H1 (cell line): ENCODE measurements around the gene DES. TPM values are rescaled to one million over a fixed set of nuclear protein-coding genes. Genes with fewer than 3 reads are reported as not detected.

Experiments used
- CTCF ChIA-PET: fragments of 300-600 bp; sonication (Branson Sonifier 250); formaldehyde crosslinking; loops from one replicate; lab custom pipeline; 2021; ENCODE audit not compliant: partially characterized antibody; lab: Charles Lee
- POLR2A ChIA-PET: fragments of 300-600 bp; sonication (Branson Sonifier 250); formaldehyde crosslinking; loops from one replicate; lab custom pipeline; 2021; ENCODE audit warnings: inconsistent platforms; ENCODE audit not compliant: partially characterized antibody; lab: Charles Lee
- DNase-seq, 2 experiments: peaks; one replicate each; pipeline versions ENCODE4 v3.0.0 to v3.0.0-alpha.2; 2010 to 2022; ENCODE audit warnings: low spot score in 2 of 2, low read depth in 1 of 2, mixed read lengths in 1 of 2
- FAIRE-seq: peaks from 2 replicates; lab custom pipeline; 2011; peaks lifted over from hg19 to GRCh38; lab: Jason Lieb, UNC
- H2AFZ ChIP-seq: 2 replicates; pipeline ENCODE4 v1.8.1; 2012; ENCODE audit warnings: low read length, inconsistent platforms
- H2AK5ac ChIP-seq: 2 replicates; pipeline ENCODE4 v1.6.1; 2013; ENCODE audit warnings: low read depth, low read length
- H2BK120ac ChIP-seq: replicated peaks from 2 replicates; pipeline ENCODE3; 2013; ENCODE audit warnings: low read depth, low read length, inconsistent platforms
- H2BK12ac ChIP-seq: 2 replicates; pipeline ENCODE4 v1.6.1; 2013; ENCODE audit warnings: low read depth, low read length
- H2BK15ac ChIP-seq: 2 replicates; pipeline ENCODE4 v1.6.1; 2013; ENCODE audit warnings: low read length
- H2BK20ac ChIP-seq: 2 replicates; pipeline ENCODE4 v1.6.1; 2013; ENCODE audit warnings: low read length
- H2BK5ac ChIP-seq: 2 replicates; pipeline ENCODE4 v1.6.1; 2013; ENCODE audit warnings: low read depth, low read length
- H3K14ac ChIP-seq: 2 replicates; pipeline ENCODE4 v1.6.1; 2013; ENCODE audit warnings: inconsistent platforms; ENCODE audit not compliant: insufficient read length
- H3K18ac ChIP-seq: 2 replicates; pipeline ENCODE4 v1.6.1; 2013; ENCODE audit warnings: low read length; ENCODE audit errors: extremely low read depth
- H3K23ac ChIP-seq: 2 replicates; pipeline ENCODE4 v1.6.1; 2013; ENCODE audit warnings: inconsistent platforms; ENCODE audit not compliant: insufficient read length
- H3K23me2 ChIP-seq: 2 replicates; pipeline ENCODE4 v1.6.1; 2013; ENCODE audit warnings: low read depth, low read length
- H3K27ac ChIP-seq: 2 replicates; pipeline ENCODE4 v1.6.1; 2011; ENCODE audit warnings: low read depth, low read length, inconsistent platforms
- H3K27me3 ChIP-seq, 4 experiments: replicated peaks in 1 of 4; 1 replicate in 1 of 4; 2 replicates in 3 of 4; pipeline versions ENCODE4 v1.6.1 to v1.8.1; 2011 to 2013; ENCODE audit warnings: low read length in 3 of 4, mild to moderate bottlenecking in 3 of 4, inconsistent platforms in 2 of 4, mixed read lengths in 2 of 4, moderate library complexity in 1 of 4; ENCODE audit not compliant: control insufficient read depth in 3 of 4, insufficient read depth in 3 of 4; ENCODE audit errors: extremely low read depth in 1 of 4
- H3K36me3 ChIP-seq, 4 experiments: 2 replicates each; pipeline versions ENCODE4 v1.6.1 to v1.8.1; 2011 to 2013; ENCODE audit warnings: mild to moderate bottlenecking in 4 of 4, low read length in 3 of 4, moderate library complexity in 2 of 4, control low read depth in 1 of 4, inconsistent platforms in 1 of 4; ENCODE audit not compliant: insufficient read depth in 4 of 4, control insufficient read depth in 2 of 4
- H3K4ac ChIP-seq: replicated peaks from 2 replicates; pipeline ENCODE3; 2013; ENCODE audit warnings: low read length, low read depth, mixed read lengths, inconsistent platforms; ENCODE audit not compliant: insufficient read length
- H3K4me1 ChIP-seq, 4 experiments: replicated peaks in 1 of 4; 1 replicate in 1 of 4; 2 replicates in 3 of 4; pipeline versions ENCODE4 v1.6.1 to v1.8.1; 2011 to 2013; ENCODE audit warnings: low read length in 3 of 4, inconsistent platforms in 2 of 4, mixed read lengths in 1 of 4; ENCODE audit not compliant: insufficient read depth in 4 of 4, control insufficient read depth in 3 of 4
- H3K4me2 ChIP-seq, 2 experiments: 2 replicates each; pipeline versions ENCODE4 v1.6.1 to v1.8.1; 2011 to 2013; ENCODE audit warnings: low read depth in 2 of 2, low read length in 2 of 2, control low read depth in 1 of 2, inconsistent platforms in 1 of 2, mild to moderate bottlenecking in 1 of 2; ENCODE audit not compliant: insufficient read depth in 1 of 2
- H3K4me3 ChIP-seq, 4 experiments: fragments of 200-600, 300-600 bp in 1 of 4; sonication (generic), shearing (Covaris generic), sonication (Bioruptor Twin) in 1 of 4; 2 replicates each; pipeline versions ENCODE4 v1.5.1 to v1.8.1; 2011 to 2016; ENCODE audit warnings: low read length in 4 of 4, low read depth in 3 of 4, control low read depth in 2 of 4, inconsistent platforms in 2 of 4, mild to moderate bottlenecking in 2 of 4, mixed read lengths in 1 of 4, moderate library complexity in 1 of 4; ENCODE audit not compliant: insufficient read depth in 2 of 4; ENCODE audit errors: extremely low read depth in 1 of 4
- H3K56ac ChIP-seq: replicated peaks from 2 replicates; pipeline ENCODE3; 2013; ENCODE audit warnings: low read depth, mild to moderate bottlenecking, mixed read lengths, low read length, inconsistent platforms; ENCODE audit not compliant: insufficient read length
- H3K79me1 ChIP-seq: 2 replicates; pipeline ENCODE4 v1.6.1; 2013; ENCODE audit warnings: low read depth, low read length, control low read depth
- H3K79me2 ChIP-seq, 2 experiments: 2 replicates each; pipeline versions ENCODE4 v1.6.1 to v1.8.1; 2012 to 2013; ENCODE audit warnings: low read length in 2 of 2, mild to moderate bottlenecking in 2 of 2, inconsistent platforms in 1 of 2; ENCODE audit not compliant: insufficient read depth in 2 of 2, control insufficient read depth in 1 of 2
- H3K9ac ChIP-seq, 4 experiments: replicated peaks in 1 of 4; 1 replicate in 1 of 4; 2 replicates in 3 of 4; pipeline versions ENCODE4 v1.6.1 to v1.8.1; 2011 to 2013; ENCODE audit warnings: low read depth in 3 of 4, low read length in 3 of 4, control low read depth in 2 of 4, mild to moderate bottlenecking in 2 of 4, moderate library complexity in 2 of 4, inconsistent platforms in 1 of 4; ENCODE audit errors: extremely low read depth in 1 of 4
- H3K9me3 ChIP-seq, 2 experiments: 2 replicates each; pipeline versions ENCODE4 v1.6.1 to v1.8.1; 2012 to 2013; ENCODE audit warnings: mild to moderate bottlenecking in 2 of 2, moderate library complexity in 2 of 2, control low read depth in 1 of 2, inconsistent platforms in 1 of 2, low read depth in 1 of 2, low read length in 1 of 2, mixed read lengths in 1 of 2; ENCODE audit not compliant: insufficient read depth in 2 of 2
- H4K20me1 ChIP-seq, 2 experiments: replicated peaks in 1 of 2; 2 replicates each; pipeline versions ENCODE3 to v1.8.1; 2011 to 2013; ENCODE audit warnings: inconsistent platforms in 2 of 2, low read length in 2 of 2, mild to moderate bottlenecking in 1 of 2; ENCODE audit not compliant: insufficient read depth in 2 of 2, control insufficient read depth in 1 of 2
- H4K5ac ChIP-seq: 2 replicates; pipeline ENCODE4 v1.6.1; 2013; ENCODE audit warnings: low read length, low read depth, mixed read lengths, inconsistent platforms; ENCODE audit not compliant: insufficient read length
- H4K8ac ChIP-seq: 2 replicates; pipeline ENCODE4 v1.8.0; 2013; ENCODE audit warnings: mild to moderate bottlenecking, moderate library complexity, low read length, inconsistent platforms; ENCODE audit not compliant: insufficient read depth; ENCODE audit errors: extremely low read depth
- H4K91ac ChIP-seq: replicated peaks from 2 replicates; pipeline ENCODE3; 2013; ENCODE audit warnings: low read length, mixed read lengths, inconsistent platforms; ENCODE audit not compliant: insufficient read length
- BRCA1 ChIP-seq: IDR thresholded peaks from 2 replicates; pipeline ENCODE4 v1.6.1; 2012; ENCODE audit warnings: low read depth, low read length, improper control_type of control experiment
- SP4 ChIP-seq: IDR thresholded peaks from 2 replicates; pipeline ENCODE4 v1.6.1; 2012; ENCODE audit warnings: low read length, inconsistent platforms
- ZNF274 ChIP-seq: IDR thresholded peaks from 2 replicates; pipeline ENCODE4 v1.7.0; 2012; ENCODE audit warnings: low read length, borderline replicate concordance; ENCODE audit errors: extremely low read depth
- WGBS, 2 experiments: shearing (Covaris generic) in 1 of 2; methylation state at CpG; one replicate each; pipeline versions ENCODE4 v1.1.6 to v1.1.7; 2013 to 2015; ENCODE audit warnings: low lambda C conversion rate in 2 of 2, mixed read lengths in 2 of 2, inconsistent platforms in 1 of 2, low coverage in 1 of 2, missing lambda C conversion rate in 1 of 2; ENCODE audit not compliant: insufficient replicate concordance in 2 of 2, insufficient coverage in 1 of 2, insufficient read length in 1 of 2; ENCODE audit errors: extremely low coverage in 1 of 2, missing lambda C conversion rate in 1 of 2; 5-methylcytosine and 5-hydroxymethylcytosine counted together
- polyA plus RNA-seq, 7 experiments: library from polyadenylated mRNA; depleted of rRNA in 3 of 7; stranded (reverse) in 5 of 7; unstranded in 2 of 7; fragments of >200 nt in 5 of 7; fragments of 200-250 nt in 2 of 7; gene quantifications; 1 replicate in 5 of 7; 2 replicates in 1 of 7; 4 replicates in 1 of 7; pipeline versions ENCODE4 v1.2.1 to v1.2.3, GENCODE V29; 2011 to 2013; ENCODE audit warnings: missing spikeins in 2 of 7, mixed read lengths in 2 of 7
- total RNA-seq: library from RNA; stranded (reverse); fragmentation: NEBNext Ultra II Directional; extraction: Animal tissue kit (Norgen Biotek cat#: 25700); gene quantifications from 2 replicates; pipeline ENCODE4 v1.2.1, GENCODE V29; 2021

DES gene
- total and polyA plus RNA-seq, 2 of the 8 experiments (the other 6 are each of a cell fraction or from before 2014, with no cell fraction given), result 1.8 to 4.3 TPM

DNA sequence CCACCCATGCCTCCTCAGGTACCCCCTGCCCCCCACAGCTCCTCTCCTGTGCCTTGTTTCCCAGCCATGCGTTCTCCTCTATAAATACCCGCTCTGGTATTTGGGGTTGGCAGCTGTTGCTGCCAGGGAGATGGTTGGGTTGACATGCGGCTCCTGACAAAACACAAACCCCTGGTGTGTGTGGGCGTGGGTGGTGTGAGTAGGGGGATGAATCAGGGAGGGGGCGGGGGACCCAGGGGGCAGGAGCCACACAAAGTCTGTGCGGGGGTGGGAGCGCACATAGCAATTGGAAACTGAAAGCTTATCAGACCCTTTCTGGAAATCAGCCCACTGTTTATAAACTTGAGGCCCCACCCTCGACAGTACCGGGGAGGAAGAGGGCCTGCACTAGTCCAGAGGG is 803 bp upstream of the DES start:
- H2BK20ac ChIP-seq, result no peak overlapping the region
- no peak overlapping the region for H2BK120ac ChIP-seq
- no peak overlapping the region for H3K4me2 ChIP-seq
- DNase-seq, result no peak
- no peak overlapping the region for H2AFZ ChIP-seq
- H4K91ac ChIP-seq, result peak overlapping the region; percentile 38
- FAIRE-seq, result no peak
- no peaks in the 10 kb centered on the region for H3K9me3 ChIP-seq
- H3K36me3 ChIP-seq, result no peaks in the 10 kb centered on the region
- POLR2A ChIA-PET, result interaction anchor here (1.0 to 4.6 kb wide), 3 partner anchors 11 to 40 kb away, joined by 3 to 17 read pairs (median 3); no protein-coding TSS in a partner anchor
- no peak overlapping the region for H4K5ac ChIP-seq
- no peak overlapping the region for H3K9ac ChIP-seq
- H3K79me2 ChIP-seq, result no peaks in the 10 kb centered on the region
- no peak overlapping the region for H3K4ac ChIP-seq
- H3K4me3 ChIP-seq, result no peak overlapping the region
- H3K27ac ChIP-seq, result no peak overlapping the region
- H4K8ac ChIP-seq, result no peak overlapping the region
- no peak overlapping the region for H3K56ac ChIP-seq
- no peak overlapping the region for H3K18ac ChIP-seq
- peaks cover 8 to 26% (median 15%) of the 10 kb centered on the region in 4 experiments for H3K4me1 ChIP-seq
- CTCF ChIA-PET, result interaction anchor here (1.0 to 88.6 kb wide), 7 partner anchors 9 to 72 kb away, joined by 3 to 7248 read pairs (median 8); partner anchors contain the start of genes ASIC4, CHPF, GMPPA and SPEG
- peak overlapping the region; percentile 87; the same call in 1 of the 2 replicates for H2BK12ac ChIP-seq
- no peak overlapping the region for H2AK5ac ChIP-seq
- no peak overlapping the region for H3K23ac ChIP-seq
- H2BK15ac ChIP-seq, result peak overlapping the region; percentile 81; the same call in 1 of the 2 replicates
- H3K27me3 ChIP-seq, result peaks cover 15 to 36% (median 29%) of the 10 kb centered on the region in 4 experiments
- H3K79me1 ChIP-seq, result no peaks in the 10 kb centered on the region
- no peak overlapping the region; the same call in 1 of the 2 replicates for H2BK5ac ChIP-seq
- H3K23me2 ChIP-seq, result peaks cover 2% of the 10 kb centered on the region
- TF ChIP-seq BRCA1 (no peak), SP4 (no peak), ZNF274 (no peak)
- peaks cover 0 to 2% of the 10 kb centered on the region in 2 experiments for H4K20me1 ChIP-seq
- no peak overlapping the region for H3K14ac ChIP-seq
- WGBS, 2 experiments, result 87% methylated on average over 6 of the region's 9 CpGs; no CpG with 5 or more reads in 1 of the 2 experiments
